B cell (primary cell): ENCODE measurements around the gene ZDHHC17.

Experiments used
- EZH2 ChIP-seq: IDR thresholded peaks from 2 replicates; pipeline ENCODE4 v1.6.1; 2012; ENCODE audit warnings: borderline replicate concordance, low read depth, mild to moderate bottlenecking, moderate library complexity, low read length; ENCODE audit not compliant: insufficient read depth, poor library complexity, severe bottlenecking
- TF ChIP-seq, protein P1 (sequence below): fragments of 200-600 bp; IDR thresholded peaks from one replicate; pipeline ENCODE4 v1.8.0; 2022; ENCODE audit warnings: antibody characterized with exemption, mild to moderate bottlenecking

- TF ChIP-seq, protein P1, sequence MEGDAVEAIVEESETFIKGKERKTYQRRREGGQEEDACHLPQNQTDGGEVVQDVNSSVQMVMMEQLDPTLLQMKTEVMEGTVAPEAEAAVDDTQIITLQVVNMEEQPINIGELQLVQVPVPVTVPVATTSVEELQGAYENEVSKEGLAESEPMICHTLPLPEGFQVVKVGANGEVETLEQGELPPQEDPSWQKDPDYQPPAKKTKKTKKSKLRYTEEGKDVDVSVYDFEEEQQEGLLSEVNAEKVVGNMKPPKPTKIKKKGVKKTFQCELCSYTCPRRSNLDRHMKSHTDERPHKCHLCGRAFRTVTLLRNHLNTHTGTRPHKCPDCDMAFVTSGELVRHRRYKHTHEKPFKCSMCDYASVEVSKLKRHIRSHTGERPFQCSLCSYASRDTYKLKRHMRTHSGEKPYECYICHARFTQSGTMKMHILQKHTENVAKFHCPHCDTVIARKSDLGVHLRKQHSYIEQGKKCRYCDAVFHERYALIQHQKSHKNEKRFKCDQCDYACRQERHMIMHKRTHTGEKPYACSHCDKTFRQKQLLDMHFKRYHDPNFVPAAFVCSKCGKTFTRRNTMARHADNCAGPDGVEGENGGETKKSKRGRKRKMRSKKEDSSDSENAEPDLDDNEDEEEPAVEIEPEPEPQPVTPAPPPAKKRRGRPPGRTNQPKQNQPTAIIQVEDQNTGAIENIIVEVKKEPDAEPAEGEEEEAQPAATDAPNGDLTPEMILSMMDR: no peak
- TF ChIP-seq EZH2: no peak
These were observed 14.4 kb downstream of the ZDHHC17 start for GRCh38 chr12:76778364-76778763.
